NCI-H2107 (cell line): ENCODE data around the gene ARHGAP40.
A peak's percentile ranks its signal among the peaks of the same experiment; 100 is the strongest.

Experiments
- DNase-seq: peaks from one replicate; lab custom pipeline; 2025; lab: John Stamatoyannopoulos, UW

ARHGAP40 gene

DNA sequence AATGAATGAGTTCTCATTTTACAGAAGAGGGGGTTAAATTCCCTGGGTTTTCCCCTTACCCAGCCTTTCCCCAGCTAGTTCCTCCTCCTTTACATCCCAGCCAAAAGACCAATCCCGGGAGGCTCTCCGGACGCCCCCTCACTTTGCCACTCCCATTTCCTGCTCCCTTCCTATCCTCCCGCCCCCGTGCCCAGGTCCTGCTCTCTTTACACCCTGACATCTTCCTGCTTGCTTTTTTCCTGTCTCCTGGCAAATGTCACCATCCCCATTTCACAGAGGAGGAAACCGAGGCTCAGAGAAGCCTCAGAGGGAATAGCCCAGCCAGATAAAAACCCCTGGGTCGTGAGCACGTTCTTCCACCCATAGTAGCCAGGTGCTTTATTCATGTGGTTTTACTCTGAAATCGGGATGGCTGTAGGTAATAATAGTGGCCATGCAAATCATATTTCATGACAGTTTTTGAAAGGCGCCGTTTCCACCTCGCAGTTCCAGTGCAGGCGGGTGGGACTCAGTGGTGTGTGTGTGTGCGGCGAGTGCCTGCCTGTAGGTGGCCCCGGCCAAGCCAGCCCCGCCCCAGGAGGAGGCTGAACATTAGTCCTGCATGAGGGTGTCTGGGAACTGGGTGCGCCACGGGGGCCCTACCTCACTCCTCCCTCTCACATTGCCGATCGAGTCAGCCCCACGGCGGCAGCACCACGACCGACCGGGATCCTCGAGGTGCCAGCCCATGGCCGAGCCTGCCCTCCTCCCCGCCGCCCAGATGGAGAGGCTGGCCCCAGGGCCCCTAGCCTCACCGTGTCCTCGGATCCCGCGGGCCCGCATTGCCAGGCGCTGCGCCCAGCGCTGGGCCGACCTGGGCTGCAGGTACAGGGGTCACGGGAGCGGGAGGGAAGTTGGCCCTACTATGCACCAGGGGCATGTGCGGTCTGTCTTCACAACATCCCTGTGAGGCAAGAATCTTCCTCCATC lies at the start of gene ARHGAP40:
ARHGAP40 (plus strand) TSS at position 594 of the 969 bp plus-strand sequence.
- no peak for DNase-seq

DNA sequence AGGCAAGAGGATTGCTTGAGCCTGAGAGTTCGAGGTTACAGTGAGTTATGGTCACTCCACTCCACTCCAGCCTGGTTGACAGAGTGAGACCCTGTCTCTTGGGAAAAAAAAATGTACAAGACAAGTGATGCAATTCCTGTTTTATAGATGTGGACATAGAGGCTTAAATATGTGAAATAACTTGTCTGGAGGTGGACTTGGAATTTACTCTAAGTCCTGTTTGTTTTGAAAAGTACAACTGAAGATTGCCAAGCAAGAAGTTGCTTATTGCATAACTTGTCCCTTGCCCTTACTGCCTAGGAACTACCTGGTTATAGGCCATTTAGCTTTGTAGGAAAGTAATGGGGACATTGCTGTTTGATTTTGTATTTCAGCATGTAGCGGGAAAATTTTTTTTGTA lies 46.6 kb upstream of the ARHGAP40 start:
- no peak for DNase-seq

DNA sequence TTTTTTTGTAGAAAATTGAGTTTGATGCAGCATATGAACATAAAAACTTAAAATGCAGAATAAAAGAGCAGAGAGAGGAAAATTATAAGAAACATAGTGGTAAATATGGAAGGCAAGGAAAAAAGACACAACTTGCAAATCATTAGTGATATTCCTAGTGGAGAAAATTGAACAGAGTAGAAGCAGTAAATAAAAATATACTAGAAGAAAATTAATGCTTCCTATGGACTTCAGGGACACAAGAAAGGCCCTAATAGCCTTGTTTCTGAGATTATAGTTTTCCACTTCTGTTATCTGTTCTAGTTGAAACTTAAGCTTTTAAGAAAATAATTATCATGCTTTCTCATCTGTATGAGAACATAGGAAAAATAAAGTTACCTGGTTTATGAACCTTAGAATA lies 46.2 kb upstream of the ARHGAP40 start:
- DNase-seq = no peak

DNA sequence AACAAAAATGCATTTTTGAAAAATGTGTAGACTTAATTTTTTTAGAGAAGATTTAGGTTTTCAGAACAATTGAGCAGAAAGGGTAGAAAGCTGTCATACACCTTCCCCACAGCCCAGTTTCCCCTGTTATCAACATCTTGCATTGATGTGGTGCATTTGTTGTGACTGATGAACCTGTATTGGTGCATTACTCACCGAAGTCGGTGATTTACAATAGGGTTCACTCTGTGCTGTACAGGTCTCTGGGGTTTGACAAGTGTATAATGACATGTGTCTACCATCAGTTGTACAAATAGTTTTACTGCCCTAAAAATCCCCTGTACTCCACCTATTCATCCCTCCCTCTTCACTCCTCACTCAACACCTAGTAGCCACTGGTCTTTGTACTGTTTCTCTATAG lies 44.4 kb upstream of the ARHGAP40 start:
- no peak for DNase-seq

- no peak for DNase-seq
These were observed 42.8 kb upstream of the ARHGAP40 start for GRCh38 chr20:38558596-38559360.

DNA sequence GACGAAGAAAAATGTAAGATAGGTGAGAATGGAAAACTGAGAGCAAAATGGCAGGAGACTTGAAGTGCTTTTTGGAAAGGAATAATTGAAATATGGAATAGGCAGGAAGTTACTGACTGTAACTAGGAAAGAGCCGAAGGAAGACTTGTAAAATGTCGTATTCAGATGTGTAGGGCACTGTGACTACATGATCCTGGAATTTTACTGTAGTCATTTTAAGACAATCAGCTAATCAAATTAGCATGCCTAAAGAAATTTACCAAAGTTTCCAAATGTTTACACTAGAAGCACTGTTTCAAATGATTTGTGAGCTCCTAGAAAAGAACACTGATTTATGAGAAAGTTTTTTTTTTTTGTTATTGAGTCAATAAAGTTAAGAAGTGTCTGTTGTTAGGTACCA lies 41.8 kb upstream of the ARHGAP40 start:
- DNase-seq = no peak

GRCh38 chr20:38563802-38564431 lies 37.7 kb upstream of the ARHGAP40 start:
- no peak for DNase-seq

- no peak for DNase-seq
These were observed 36.9 kb upstream of the ARHGAP40 start for GRCh38 chr20:38564680-38565079.

DNA sequence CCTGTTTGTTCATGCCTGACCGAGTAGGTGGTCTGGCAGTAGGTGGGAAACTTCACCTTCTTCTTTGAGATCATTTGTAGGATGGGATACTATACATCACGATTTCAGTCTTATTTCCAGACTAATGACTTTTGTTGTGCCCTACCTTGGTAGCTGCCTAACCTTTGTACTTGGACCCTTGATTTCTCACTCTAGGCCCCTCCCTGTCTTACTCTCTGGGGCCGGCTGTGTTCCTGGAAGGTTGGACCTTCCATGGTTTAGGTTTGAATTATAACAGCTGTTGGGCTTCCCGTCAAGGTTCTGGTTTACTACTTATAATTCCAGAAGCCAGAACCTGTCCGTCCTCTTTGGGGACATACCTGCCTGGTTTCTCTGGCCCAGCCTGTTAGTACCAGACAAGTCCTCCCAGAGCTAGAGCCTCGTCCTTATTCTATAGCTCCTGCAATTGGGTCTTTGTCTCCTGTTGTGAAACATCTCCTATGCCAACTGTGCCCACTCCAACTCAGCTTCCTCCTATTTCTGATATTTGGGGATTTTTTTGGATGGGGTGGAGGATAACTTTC lies 35.5 kb upstream of the ARHGAP40 start:
- DNase-seq = no peak

DNA sequence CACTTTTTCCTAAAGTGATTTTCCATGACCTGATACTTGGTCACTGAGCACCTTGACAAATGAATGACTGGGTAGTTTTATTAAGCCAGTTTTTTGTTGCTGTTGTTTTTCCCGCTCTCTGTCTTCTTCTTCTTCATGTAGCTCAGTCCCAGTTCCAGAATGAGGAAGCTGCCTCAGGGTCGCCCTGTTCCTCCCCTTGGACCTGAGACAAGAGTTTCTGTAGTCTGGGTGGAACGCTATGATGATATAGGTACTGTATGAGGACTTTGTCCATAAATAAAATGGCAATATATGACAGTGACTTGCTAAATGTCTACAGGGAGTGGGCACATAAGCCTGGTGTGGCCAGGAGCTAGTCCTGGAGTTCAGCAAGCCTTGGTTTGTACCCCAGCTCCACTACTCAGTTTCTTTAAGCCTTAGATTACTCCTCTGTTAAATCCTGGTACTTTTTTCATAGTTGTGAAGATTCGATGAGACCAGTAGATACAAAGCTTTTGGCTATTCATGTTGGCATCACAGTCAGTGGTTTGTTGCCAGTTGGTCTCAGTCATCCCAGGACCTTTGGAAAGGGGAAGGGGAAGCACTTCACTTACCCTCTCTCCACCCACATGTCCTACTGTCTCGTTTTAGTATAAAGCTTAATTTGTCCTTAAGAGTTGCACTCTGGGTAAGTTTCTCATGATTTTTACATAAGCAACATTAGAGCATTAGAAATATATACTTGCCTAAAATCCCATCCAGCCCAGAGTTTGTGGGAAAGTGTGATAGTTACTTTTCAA lies 31.7 kb upstream of the ARHGAP40 start:
- DNase-seq = no peak

- DNase-seq = no peak
These were observed 28.2 kb upstream of the ARHGAP40 start for GRCh38 chr20:38573413-38573812.

GRCh38 chr20:38579219-38579910 lies 22.2 kb upstream of the ARHGAP40 start:
- no peak for DNase-seq

DNA sequence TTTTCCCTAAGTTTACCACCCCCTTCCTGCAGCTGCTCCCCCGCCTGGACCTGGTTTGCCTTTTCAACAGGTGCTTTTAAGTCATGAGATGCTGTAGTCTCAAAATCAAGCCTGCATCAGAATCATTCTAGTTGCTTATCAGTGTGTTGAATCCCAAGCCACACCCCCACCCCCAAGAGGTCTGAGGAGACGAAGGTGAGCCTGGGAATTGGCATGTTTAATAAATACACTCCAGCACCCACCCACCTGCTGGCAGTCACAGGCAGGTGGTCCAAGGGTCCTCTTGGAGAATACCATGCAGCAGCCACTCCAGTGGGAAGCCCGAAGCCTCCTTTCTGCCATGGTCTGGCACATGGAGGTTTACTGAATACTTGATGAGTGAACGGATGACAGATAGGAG lies 21.7 kb upstream of the ARHGAP40 start:
- no peak for DNase-seq

DNA sequence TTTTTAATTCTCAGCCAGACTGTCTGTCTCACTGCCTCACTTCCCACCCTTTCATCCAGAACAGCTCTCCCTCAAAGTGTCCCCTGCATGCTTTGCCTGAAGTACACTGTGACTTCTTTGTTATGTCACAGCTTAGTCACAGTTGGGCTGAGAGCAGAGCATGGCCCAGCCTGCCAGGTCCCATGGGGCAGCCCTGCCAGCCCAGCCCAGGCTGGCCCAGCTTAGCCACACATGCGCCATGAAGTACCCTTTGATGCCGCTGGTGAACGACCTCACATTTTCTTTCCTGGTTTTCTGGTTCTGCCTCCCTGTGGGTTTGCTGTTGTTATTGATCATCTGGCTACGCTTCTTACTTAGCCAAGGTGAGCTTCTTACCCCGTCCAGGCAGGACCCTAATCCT lies 20.6 kb upstream of the ARHGAP40 start, which contains the start of gene ADIG:
ADIG (plus strand) TSS at position 185 of the 400 bp plus-strand sequence; CDS start at position 239, 54 bp downstream.
- DNase-seq = peak; percentile 15

DNA sequence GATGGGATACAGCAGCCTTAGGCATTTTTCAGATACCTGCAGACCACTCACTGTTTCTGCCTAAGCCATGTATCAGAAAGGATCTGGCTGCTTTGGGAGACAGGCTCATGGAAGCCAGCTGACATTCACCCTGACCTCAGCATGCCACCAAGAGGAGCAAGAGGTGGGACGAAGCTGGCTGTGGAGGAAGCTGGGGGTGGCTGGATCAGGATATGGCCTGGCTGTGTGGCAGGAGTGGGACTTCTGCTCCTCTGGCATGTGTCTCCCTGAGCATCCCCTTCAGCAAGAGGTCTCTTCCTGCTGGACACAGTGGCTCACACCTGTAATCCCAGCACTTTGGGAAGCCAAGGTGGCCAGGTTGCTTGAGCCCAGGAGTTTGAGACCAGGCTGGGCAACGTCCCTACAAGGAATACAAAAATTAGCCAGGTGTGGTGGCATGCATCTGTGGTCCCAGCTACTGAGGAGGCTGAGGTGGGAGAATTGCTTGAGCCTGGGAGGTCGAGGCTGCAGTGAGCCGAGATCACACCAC lies 19.7 kb upstream of the ARHGAP40 start:
- DNase-seq = no peak

DNA sequence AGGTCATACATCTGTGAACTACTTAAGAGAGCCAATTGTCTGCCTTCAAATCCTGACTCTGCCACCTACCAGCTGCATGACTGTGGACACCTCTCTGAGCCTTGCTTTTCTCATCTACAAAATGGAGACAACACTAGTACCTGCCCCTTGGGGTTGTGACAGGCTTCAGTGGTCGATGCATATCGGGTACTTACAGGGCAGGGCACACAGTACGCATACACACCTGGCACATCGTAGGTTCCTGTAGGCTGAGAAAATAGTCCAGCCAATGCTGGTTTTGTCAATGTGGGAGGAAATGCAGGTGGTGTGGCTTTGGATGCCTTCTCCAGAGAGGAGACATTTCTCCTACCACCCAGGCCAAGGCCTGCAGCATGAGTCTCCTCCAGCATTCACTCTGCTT lies 18.3 kb upstream of the ARHGAP40 start:
- DNase-seq = no peak

GRCh38 chr20:38584099-38584763 lies 17.4 kb upstream of the ARHGAP40 start:
- DNase-seq = no peak

- DNase-seq = no peak
These were observed 16.0 kb upstream of the ARHGAP40 start for GRCh38 chr20:38585404-38586180.

DNA sequence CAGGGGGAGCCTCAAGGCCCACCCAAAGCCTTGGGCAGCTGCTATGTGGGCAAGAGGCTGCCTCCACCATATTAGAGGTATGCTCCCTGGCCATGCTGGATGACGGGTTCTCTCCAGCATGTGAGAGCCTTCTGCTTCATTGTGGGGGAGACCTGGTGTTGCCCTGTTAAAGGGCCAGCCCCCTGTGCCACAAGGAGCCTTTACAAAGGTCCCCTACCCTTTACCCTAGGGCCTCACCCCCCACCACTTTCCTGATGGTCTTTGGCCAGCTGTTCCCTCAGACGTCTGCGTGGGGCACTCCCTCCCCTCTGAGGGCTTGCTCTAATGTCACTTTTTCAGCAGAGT lies 15.5 kb upstream of the ARHGAP40 start:
- no peak for DNase-seq
